B cell (primary cell): ENCODE results near the gene KCNJ18. TPM values are rescaled to one million over a fixed set of nuclear protein-coding genes. Genes with fewer than 3 reads are reported as not detected.
"Not testable (repeated sequence)": the region's sequence is repeated elsewhere in the genome, so short reads cannot be mapped to it uniquely, and the experiment has no call there.

ENCODE experiments used
- ATAC-seq: fragments of 200-7000 bp; cut with Tn5 transposase; one replicate; pipeline ENCODE4 v1.10.0; 2021; ENCODE audit warnings: low read depth, mild to moderate bottlenecking, moderate number of reproducible peaks, moderate library complexity
- CTCF ChIA-PET: fragments of 350-600 bp; sonication (Branson Sonifier 250); formaldehyde crosslinking; loops from one replicate; lab custom pipeline; 2021; ENCODE audit warnings: antibody characterized with exemption, inconsistent platforms; lab: Charles Lee
- POLR2A ChIA-PET: fragments of 350-600 bp; sonication (Branson Sonifier 250); formaldehyde crosslinking; loops from one replicate; lab custom pipeline; 2021; ENCODE audit warnings: antibody characterized with exemption; lab: Charles Lee
- DNase-seq: peaks from one replicate; pipeline ENCODE4 v3.0.0; 2013
- H2AFZ ChIP-seq: 2 replicates; pipeline ENCODE4 v1.6.1; 2012; ENCODE audit warnings: mild to moderate bottlenecking, low read depth, low read length; ENCODE audit not compliant: insufficient read depth, poor library complexity, severe bottlenecking
- H3K27ac ChIP-seq, 2 donors: 1 replicate in 1 of 2; 2 replicates in 1 of 2; pipeline ENCODE4 v1.5.1; 2012 to 2013; ENCODE audit warnings: low read length in 2 of 2, mild to moderate bottlenecking in 2 of 2, moderate library complexity in 1 of 2
- H3K27me3 ChIP-seq, 4 experiments: fragments of 200-600 bp in 1 of 4; sonication (generic) in 1 of 4; replicated peaks in 1 of 4; 1 replicate in 2 of 4; 2 replicates in 2 of 4; pipeline versions ENCODE4 v1.6.1 to v1.7.0; 2013 to 2016; ENCODE audit warnings: low read length in 3 of 4, mild to moderate bottlenecking in 2 of 4, mixed read lengths in 1 of 4, moderate library complexity in 1 of 4; ENCODE audit not compliant: insufficient read depth in 4 of 4, control insufficient read depth in 3 of 4; ENCODE audit errors: control extremely low read depth in 1 of 4
- H3K36me3 ChIP-seq, 2 experiments: replicated peaks in 1 of 2; 1 replicate in 1 of 2; 2 replicates in 1 of 2; pipeline versions ENCODE4 v1.6.1 to v1.7.1; 2013; ENCODE audit warnings: low read length in 1 of 2; ENCODE audit not compliant: insufficient read depth in 2 of 2, control insufficient read depth in 1 of 2; ENCODE audit errors: control extremely low read depth in 1 of 2, extremely low read depth in 1 of 2
- H3K4me1 ChIP-seq, 2 donors: fragments of 200-600 bp in 1 of 2; sonication (generic) in 1 of 2; 1 replicate in 1 of 2; 2 replicates in 1 of 2; pipeline versions ENCODE4 v1.5.1 to v1.6.1; 2013 to 2017; ENCODE audit warnings: low read length in 2 of 2; ENCODE audit not compliant: control insufficient read depth in 2 of 2, insufficient read depth in 2 of 2
- H3K4me2 ChIP-seq: replicated peaks from 2 replicates; pipeline ENCODE3; 2012; ENCODE audit warnings: mild to moderate bottlenecking, low read depth, low read length; ENCODE audit not compliant: poor library complexity, severe bottlenecking
- H3K4me3 ChIP-seq, 5 experiments: fragments of 200-600 bp in 1 of 5; sonication (generic) in 1 of 5; 1 replicate in 3 of 5; 2 replicates in 2 of 5; pipeline versions ENCODE4 v1.5.1 to v1.7.0; 2011 to 2016; ENCODE audit warnings: low read length in 4 of 5, mild to moderate bottlenecking in 4 of 5, low read depth in 2 of 5, control low read depth in 1 of 5, moderate library complexity in 1 of 5; ENCODE audit not compliant: insufficient read depth in 1 of 5; ENCODE audit errors: control extremely low read depth in 1 of 5, extremely low read depth in 1 of 5
- H3K79me2 ChIP-seq: fragments of 200-600 bp; sonication (generic); one replicate; pipeline ENCODE4 v1.6.0; 2016; ENCODE audit warnings: low read length; ENCODE audit not compliant: control insufficient read depth, insufficient read depth
- H3K9ac ChIP-seq: fragments of 200-600 bp; sonication (generic); 2 replicates; pipeline ENCODE4 v1.6.1; 2017; ENCODE audit warnings: mild to moderate bottlenecking, low read length, moderate library complexity
- H3K9me3 ChIP-seq, 3 donors: one replicate each; pipeline versions ENCODE4 v1.6.1 to v1.7.1; 2013; ENCODE audit warnings: low read length in 2 of 3; ENCODE audit not compliant: control insufficient read depth in 2 of 3, insufficient read depth in 1 of 3; ENCODE audit errors: control extremely low read depth in 1 of 3
- H4K20me1 ChIP-seq: 2 replicates; pipeline ENCODE4 v1.6.0; 2012; ENCODE audit warnings: mild to moderate bottlenecking, low read length; ENCODE audit not compliant: insufficient read depth, control insufficient read depth, poor library complexity, severe bottlenecking
- H3K27ac Mint-ChIP-seq: one replicate; pipeline ENCODE4 v1.8.0; 2021; ENCODE audit warnings: mixed read lengths
- H3K27me3 Mint-ChIP-seq: one replicate; pipeline ENCODE4 v1.8.0; 2021; ENCODE audit warnings: mixed read lengths
- H3K4me1 Mint-ChIP-seq: one replicate; pipeline ENCODE4 v1.8.0; 2021; ENCODE audit warnings: mixed read lengths
- H3K4me3 Mint-ChIP-seq: one replicate; pipeline ENCODE4 v1.8.0; 2021; ENCODE audit warnings: mixed read lengths
- H3K9me3 Mint-ChIP-seq: one replicate; pipeline ENCODE4 v1.8.0; 2022; ENCODE audit warnings: mixed read lengths; ENCODE audit not compliant: insufficient read depth
- CTCF ChIP-seq: fragments of 200-600 bp; IDR thresholded peaks from one replicate; pipeline ENCODE4 v1.8.0; 2022; ENCODE audit warnings: antibody characterized with exemption, mild to moderate bottlenecking
- EZH2 ChIP-seq: IDR thresholded peaks from 2 replicates; pipeline ENCODE4 v1.6.1; 2012; ENCODE audit warnings: borderline replicate concordance, low read depth, mild to moderate bottlenecking, moderate library complexity, low read length; ENCODE audit not compliant: insufficient read depth, poor library complexity, severe bottlenecking
- WGBS: methylation state at CpG from one replicate; pipeline ENCODE4 v1.1.5; 2013; ENCODE audit warnings: missing lambda C conversion rate; ENCODE audit not compliant: insufficient coverage; 5-methylcytosine and 5-hydroxymethylcytosine counted together
- intact Hi-C: fragments of 100-400 bp; cut with micrococcal nuclease; formaldehyde crosslinking; loops from one replicate; pipeline ENCODE4 v1.10.0; 2022
- polyA plus RNA-seq: library from polyadenylated mRNA; depleted of rRNA; stranded (reverse); fragments of >200 nt; gene quantifications from 2 replicates; pipeline ENCODE4 v1.2.3, GENCODE V29; 2012
- total RNA-seq, 2 donors: library from RNA; stranded (reverse); fragments of 120-200 nt in 1 of 2; gene quantifications; 1 replicate in 1 of 2; 2 replicates in 1 of 2; pipeline versions ENCODE4 v1.2.3 to v1.2.4, GENCODE V29; 2013 to 2022

Gene KCNJ18
- total and polyA plus RNA-seq, 2 donors (not counting 1 experiment from before 2014, with no cell fraction given): not detected

- 92% methylated on average over 43 of the region's 43 CpGs for WGBS
- H3K27me3 Mint-ChIP-seq: no peaks in the 10 kb centered on the region
- ChIA-PET POLR2A (no interaction called here), CTCF (no interaction called here)
- TF ChIP-seq CTCF (no peak), EZH2 (no peak)
- no peaks in the 10 kb centered on the region for H3K4me1 ChIP-seq
- H4K20me1 ChIP-seq: no peaks in the 10 kb centered on the region
- no peak overlapping the region for H3K27ac ChIP-seq
- H3K36me3 ChIP-seq: no peaks in the 10 kb centered on the region
- no peak overlapping the region for H3K4me3 ChIP-seq
- no peaks in the 10 kb centered on the region for H3K4me1 Mint-ChIP-seq
- ATAC-seq (no peak), DNase-seq (no peak)
- peaks cover 0 to 58% (median 0%) of the 10 kb centered on the region in 3 donors for H3K9me3 ChIP-seq
- no peak overlapping the region for H3K4me3 Mint-ChIP-seq
- H2AFZ ChIP-seq: no peak overlapping the region
- no peak overlapping the region for H3K27ac Mint-ChIP-seq
- no peaks in the 10 kb centered on the region for H3K79me2 ChIP-seq
- no peaks in the 10 kb centered on the region for H3K27me3 ChIP-seq
- H3K4me2 ChIP-seq: no peak overlapping the region
- intact Hi-C loops: no loop called here
- no peak overlapping the region for H3K9ac ChIP-seq
- peaks cover 3% of the 10 kb centered on the region for H3K9me3 Mint-ChIP-seq
Observed at GRCh38 chr17:21674242-21674731, 18.0 kb upstream of the KCNJ18 start.

DNA sequence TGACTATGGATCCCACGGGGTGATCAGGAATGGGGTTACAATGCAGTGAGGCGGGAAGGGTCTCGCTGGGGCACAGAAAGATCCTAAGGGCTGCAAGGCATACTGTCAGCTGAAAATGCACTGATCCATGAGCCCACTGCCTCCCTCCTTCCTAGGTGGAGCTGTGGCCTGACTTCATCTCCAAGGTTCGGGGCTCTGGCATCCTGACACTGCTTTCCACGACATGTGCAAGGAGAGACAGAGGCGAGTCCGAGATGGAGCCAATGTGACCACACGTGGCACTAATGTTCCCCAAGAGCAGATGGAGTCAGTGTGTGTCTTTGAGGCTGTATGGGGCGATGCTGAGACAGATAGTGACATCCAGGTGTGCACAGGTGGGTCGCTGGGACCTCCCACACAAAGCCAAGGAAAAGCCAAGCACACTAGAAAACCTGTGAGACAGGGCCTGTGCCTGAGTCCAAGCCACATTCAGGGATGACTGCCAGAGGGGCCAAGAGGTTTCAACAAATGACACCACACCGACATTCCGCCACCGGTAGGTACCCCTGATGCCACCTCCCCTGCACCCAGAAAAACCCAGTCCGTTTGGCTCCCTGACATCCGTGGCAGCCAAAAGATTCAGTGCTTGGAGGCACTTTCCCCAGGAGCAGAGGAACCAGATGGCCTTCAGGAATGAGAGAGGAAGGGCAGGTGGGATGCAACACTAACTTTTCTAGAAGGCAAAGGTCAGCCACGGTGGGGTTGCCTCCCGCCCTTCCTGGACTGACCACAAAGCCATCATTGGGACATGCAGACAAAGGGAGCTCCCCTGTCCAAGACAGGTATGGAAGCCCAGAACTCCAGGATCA lies 17.2 kb upstream of the KCNJ18 start:
- H2AFZ ChIP-seq, H3K9me3 Mint-ChIP-seq, POLR2A ChIA-PET, H3K27ac ChIP-seq, H3K4me2 ChIP-seq, ATAC-seq, intact Hi-C loops, H3K27me3 Mint-ChIP-seq, H3K4me1 ChIP-seq, CTCF ChIA-PET, H3K79me2 ChIP-seq, H3K4me3 Mint-ChIP-seq, DNase-seq, H3K27me3 ChIP-seq, H4K20me1 ChIP-seq, H3K9ac ChIP-seq, H3K4me3 ChIP-seq, H3K27ac Mint-ChIP-seq, H3K4me1 Mint-ChIP-seq, H3K36me3 ChIP-seq: not testable (repeated sequence)
- peaks cover 0 to 67% (median 0%) of the 10 kb centered on the region in 3 donors for H3K9me3 ChIP-seq
- 78% methylated on average over 13 of the region's 17 CpGs for WGBS

GRCh38 chr17:21675739-21676130 lies 16.6 kb upstream of the KCNJ18 start:
- H3K9me3 ChIP-seq: peaks cover 0 to 71% (median 0%) of the 10 kb centered on the region in 3 donors
- H3K4me3 Mint-ChIP-seq, H3K27me3 Mint-ChIP-seq, intact Hi-C loops, H3K27ac Mint-ChIP-seq, H2AFZ ChIP-seq, H3K79me2 ChIP-seq, POLR2A ChIA-PET, H3K9me3 Mint-ChIP-seq, H3K9ac ChIP-seq, H4K20me1 ChIP-seq, DNase-seq, CTCF ChIA-PET, H3K4me1 ChIP-seq, H3K36me3 ChIP-seq, H3K27me3 ChIP-seq, ATAC-seq, H3K4me1 Mint-ChIP-seq, H3K4me3 ChIP-seq, H3K27ac ChIP-seq, H3K4me2 ChIP-seq: not testable (repeated sequence)
- 91% methylated on average over 2 of the region's 3 CpGs for WGBS
